OCI-LY3 (cell line): ENCODE data around the gene APBA3.

ENCODE experiments used
- H2AFZ ChIP-seq: fragments of 200-600, 300-600 bp; shearing (Covaris generic); 2 replicates; pipeline ENCODE4 v1.6.0; 2014; ENCODE audit warnings: antibody characterized with exemption, low read depth, low read length
- H3K27ac ChIP-seq: fragments of 200-600, 300-600 bp; sonication (generic); 2 replicates; pipeline ENCODE4 v1.5.1; 2014; ENCODE audit warnings: mild to moderate bottlenecking, low read length, moderate library complexity, mixed read lengths
- H3K27me3 ChIP-seq: fragments of 200-600, 300-600 bp; sonication (generic); 2 replicates; pipeline ENCODE4 v1.6.1; 2014; ENCODE audit warnings: low read depth, low read length, mixed read lengths
- H3K36me3 ChIP-seq: fragments of 200-600, 300-600 bp; sonication (generic); replicated peaks from 2 replicates; pipeline ENCODE3; 2014; ENCODE audit warnings: low read depth, low read length, mixed read lengths
- H3K4me1 ChIP-seq: fragments of 300-600, 200-600 bp; sonication (generic); 2 replicates; pipeline ENCODE4 v1.6.1; 2014; ENCODE audit warnings: low read length, mixed read lengths
- H3K4me2 ChIP-seq: fragments of 200-600, 300-600 bp; sonication (generic); 2 replicates; pipeline ENCODE4 v1.6.1; 2014; ENCODE audit warnings: low read length, mixed read lengths
- H3K4me3 ChIP-seq: fragments of 300-600, 200-600 bp; sonication (generic); 2 replicates; pipeline ENCODE4 v1.5.1; 2014; ENCODE audit warnings: antibody characterized with exemption, mild to moderate bottlenecking, low read length, moderate library complexity
- H3K79me2 ChIP-seq: fragments of 300-600, 200-600 bp; shearing (Covaris generic); 2 replicates; pipeline ENCODE4 v1.6.1; 2014; ENCODE audit warnings: mild to moderate bottlenecking, low read length, mixed read lengths
- H3K9ac ChIP-seq: fragments of 300-600, 200-600 bp; shearing (Covaris generic); 2 replicates; pipeline ENCODE4 v1.6.0; 2014; ENCODE audit warnings: mild to moderate bottlenecking, low read length, moderate library complexity
- H3K9me3 ChIP-seq: fragments of 200-600, 300-600 bp; shearing (Covaris generic); 2 replicates; pipeline ENCODE4 v1.6.1; 2014; ENCODE audit warnings: low read length, mixed read lengths; ENCODE audit not compliant: insufficient read depth
- H4K20me1 ChIP-seq: fragments of 200-600, 300-600 bp; sonication (generic); 2 replicates; pipeline ENCODE4 v1.6.1; 2016; ENCODE audit warnings: low read length, mixed read lengths; ENCODE audit not compliant: insufficient read depth
- CTCF ChIP-seq: fragments of 200-600, 300-600 bp; sonication (generic); IDR thresholded peaks from 2 replicates; pipeline ENCODE4 v1.5.1; 2014; ENCODE audit warnings: antibody characterized with exemption, low read length, low read depth
- EZH2phosphoT487 ChIP-seq: fragments of 200-600 bp; shearing (Covaris generic); IDR thresholded peaks from 2 replicates; pipeline ENCODE4 v1.6.1; 2018; ENCODE audit warnings: antibody characterized with exemption, mixed run types, low read depth

APBA3 gene

GRCh38 chr19:3773814-3774515, 12.5 kb upstream of the APBA3 start:
- Histone ChIP-seq H3K4me1 (no peaks in the 10 kb centered on the region), H3K4me3 (no peak overlapping the region), H3K79me2 (no peaks in the 10 kb centered on the region), H3K27me3 (no peaks in the 10 kb centered on the region), H2AFZ (no peak overlapping the region), H3K27ac (no peak overlapping the region), H3K36me3 (no peaks in the 10 kb centered on the region), H4K20me1 (no peaks in the 10 kb centered on the region), H3K9me3 (no peaks in the 10 kb centered on the region), H3K4me2 (no peak overlapping the region), H3K9ac (no peak overlapping the region)
- TF ChIP-seq CTCF (no peak), EZH2phosphoT487 (no peak)

- no peak within 1 kb of the TSS for H3K4me3 ChIP-seq
- H4K20me1 ChIP-seq = no peaks in the 10 kb centered on the region
- no peak within 1 kb of the TSS for H3K4me2 ChIP-seq
- no peak within 1 kb of the TSS for H3K9ac ChIP-seq
- no peaks in the 10 kb centered on the region for H3K79me2 ChIP-seq
- no peaks in the 10 kb centered on the region for H3K27me3 ChIP-seq
- H2AFZ ChIP-seq = no peak within 1 kb of the TSS
- no peaks in the 10 kb centered on the region for H3K9me3 ChIP-seq
- no peaks in the 10 kb centered on the region for H3K4me1 ChIP-seq
- TF ChIP-seq EZH2phosphoT487 = no peak
- H3K36me3 ChIP-seq = peaks cover 7% of the 10 kb centered on the region
- H3K27ac ChIP-seq = no peak within 1 kb of the TSS
Observed at GRCh38 chr19:3771906-3772455, 10.5 kb upstream of the APBA3 start, which contains the start of gene RAX2. Gene RAX2 (minus strand): TSS chr19:3772228. CDS start chr19:3771742, 486 bp downstream.

GRCh38 chr19:3771000-3771905, 9.8 kb upstream of the APBA3 start:
- Histone ChIP-seq H2AFZ (no peak overlapping the region), H3K4me2 (no peak overlapping the region), H3K27me3 (no peaks in the 10 kb centered on the region), H4K20me1 (no peaks in the 10 kb centered on the region), H3K9ac (no peak overlapping the region), H3K4me1 (no peaks in the 10 kb centered on the region), H3K27ac (no peak overlapping the region), H3K4me3 (no peak overlapping the region), H3K79me2 (no peaks in the 10 kb centered on the region), H3K36me3 (peaks cover 7% of the 10 kb centered on the region), H3K9me3 (no peaks in the 10 kb centered on the region)
- TF ChIP-seq EZH2phosphoT487 = no peak
- no peak for TF ChIP-seq CTCF

- Histone ChIP-seq H3K4me2 (no peak overlapping the region), H3K27ac (no peak overlapping the region), H3K36me3 (peaks cover 7% of the 10 kb centered on the region), H3K79me2 (no peaks in the 10 kb centered on the region), H2AFZ (no peak overlapping the region), H3K27me3 (no peaks in the 10 kb centered on the region), H3K4me1 (no peaks in the 10 kb centered on the region), H3K9me3 (no peaks in the 10 kb centered on the region), H3K9ac (no peak overlapping the region), H4K20me1 (no peaks in the 10 kb centered on the region), H3K4me3 (no peak overlapping the region)
- TF ChIP-seq CTCF (no peak), EZH2phosphoT487 (no peak)
Observed at GRCh38 chr19:3770136-3770999, 8.9 kb upstream of the APBA3 start.
